ENCODE measurements around the gene SLC25A42. TPM values are rescaled to one million over a fixed set of nuclear protein-coding genes. Genes with fewer than 3 reads are reported as not detected.

The SLC25A42 gene
- total and polyA plus RNA-seq, 2 of the 13 experiments (the other 11 are each of a cell fraction or from before 2014, with no cell fraction given): 12.8 to 18.3 TPM

DNA sequence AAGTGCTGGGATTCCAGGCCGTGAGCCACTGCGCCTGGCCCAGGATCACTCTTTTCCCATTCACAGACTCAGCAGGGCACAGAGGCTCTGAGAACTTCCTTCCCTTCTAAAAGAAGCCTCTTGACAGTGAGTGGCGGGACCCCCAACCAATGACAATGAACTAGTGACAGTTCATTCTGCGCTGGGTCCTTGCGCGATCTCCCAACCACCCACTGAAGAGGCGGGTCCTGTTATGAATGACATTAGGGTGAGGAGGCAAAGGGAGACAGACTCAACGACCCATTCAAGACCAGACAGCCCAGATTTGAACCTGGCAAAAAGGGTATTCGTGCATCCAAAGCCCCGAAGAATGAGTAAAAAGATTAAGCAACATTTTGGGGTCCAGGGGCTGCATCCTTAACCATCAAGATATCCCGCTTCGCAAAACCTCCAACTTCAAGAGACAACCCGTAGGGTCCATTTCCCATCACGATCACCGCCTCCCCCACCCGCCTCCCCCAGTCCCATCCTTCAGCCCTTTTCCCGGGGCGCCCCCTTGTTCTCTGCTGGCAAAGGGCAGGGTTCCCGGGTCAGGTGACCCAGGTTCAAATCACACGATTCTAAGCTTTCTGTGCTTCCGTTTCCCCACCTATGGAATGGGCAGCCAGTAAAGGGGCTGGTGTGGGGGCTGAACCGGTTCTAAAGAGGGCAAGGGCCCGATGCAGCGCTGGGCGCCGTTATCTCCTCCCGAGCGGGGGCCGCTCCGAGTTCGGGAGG, 31.2 kb upstream of the SLC25A42 start:
- POLR2A ChIA-PET: no interaction called here
- peak; percentile 79 for FAIRE-seq
- TF ChIP-seq TBX3 (IDR thresholded peaks at IDR 0.05; ENCODE audit: borderline replicate concordance) (no peak), TEAD3 (CRISPR knock-in tag; optimal IDR thresholded peaks at IDR 0.05; ENCODE audit: borderline replicate concordance) (peak; percentile 8), YEATS2 (CRISPR knock-in tag; IDR thresholded peaks at IDR 0.05; ENCODE audit: borderline replicate concordance) (0 out of 2 replicates have a peak, but pooled peaks have one; percentile 23), TGIF2 (CRISPR knock-in tag; IDR thresholded peaks at IDR 0.05) (peak; percentile 65), KAT8 (CRISPR knock-in tag; IDR thresholded peaks at IDR 0.05) (0 out of 2 replicates have a peak, but pooled peaks have one; percentile 20), MTA1 (CRISPR knock-in tag; IDR thresholded peaks at IDR 0.05; ENCODE audit: borderline replicate concordance) (0 out of 2 replicates have a peak, but pooled peaks have one; percentile 27), TMF1 (CRISPR knock-in tag; IDR thresholded peaks at IDR 0.05; ENCODE audit: low read depth) (peak; percentile 29; the same call in 1 of the 2 replicates), NRL (CRISPR knock-in tag; IDR thresholded peaks at IDR 0.05; ENCODE audit: borderline replicate concordance) (peak; percentile 39; the same call in 1 of the 2 replicates), SNAPC2 (CRISPR knock-in tag; IDR thresholded peaks at IDR 0.05) (no peak), NFYB (CRISPR knock-in tag; IDR thresholded peaks at IDR 0.05) (peak; percentile 82), KMT2B (CRISPR knock-in tag; IDR thresholded peaks at IDR 0.05) (0 out of 2 replicates have a peak, but pooled peaks have one; percentile 28), NFYC (CRISPR knock-in tag; IDR thresholded peaks at IDR 0.05) (peak; percentile 76)
- TF ChIP-seq, protein P1, sequence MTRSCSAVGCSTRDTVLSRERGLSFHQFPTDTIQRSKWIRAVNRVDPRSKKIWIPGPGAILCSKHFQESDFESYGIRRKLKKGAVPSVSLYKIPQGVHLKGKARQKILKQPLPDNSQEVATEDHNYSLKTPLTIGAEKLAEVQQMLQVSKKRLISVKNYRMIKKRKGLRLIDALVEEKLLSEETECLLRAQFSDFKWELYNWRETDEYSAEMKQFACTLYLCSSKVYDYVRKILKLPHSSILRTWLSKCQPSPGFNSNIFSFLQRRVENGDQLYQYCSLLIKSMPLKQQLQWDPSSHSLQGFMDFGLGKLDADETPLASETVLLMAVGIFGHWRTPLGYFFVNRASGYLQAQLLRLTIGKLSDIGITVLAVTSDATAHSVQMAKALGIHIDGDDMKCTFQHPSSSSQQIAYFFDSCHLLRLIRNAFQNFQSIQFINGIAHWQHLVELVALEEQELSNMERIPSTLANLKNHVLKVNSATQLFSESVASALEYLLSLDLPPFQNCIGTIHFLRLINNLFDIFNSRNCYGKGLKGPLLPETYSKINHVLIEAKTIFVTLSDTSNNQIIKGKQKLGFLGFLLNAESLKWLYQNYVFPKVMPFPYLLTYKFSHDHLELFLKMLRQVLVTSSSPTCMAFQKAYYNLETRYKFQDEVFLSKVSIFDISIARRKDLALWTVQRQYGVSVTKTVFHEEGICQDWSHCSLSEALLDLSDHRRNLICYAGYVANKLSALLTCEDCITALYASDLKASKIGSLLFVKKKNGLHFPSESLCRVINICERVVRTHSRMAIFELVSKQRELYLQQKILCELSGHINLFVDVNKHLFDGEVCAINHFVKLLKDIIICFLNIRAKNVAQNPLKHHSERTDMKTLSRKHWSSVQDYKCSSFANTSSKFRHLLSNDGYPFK (CRISPR knock-in tag; IDR thresholded peaks at IDR 0.05; ENCODE audit: borderline replicate concordance): 0 out of 2 replicates have a peak, but pooled peaks have one; percentile 28
- TF ChIP-seq, protein P2, sequence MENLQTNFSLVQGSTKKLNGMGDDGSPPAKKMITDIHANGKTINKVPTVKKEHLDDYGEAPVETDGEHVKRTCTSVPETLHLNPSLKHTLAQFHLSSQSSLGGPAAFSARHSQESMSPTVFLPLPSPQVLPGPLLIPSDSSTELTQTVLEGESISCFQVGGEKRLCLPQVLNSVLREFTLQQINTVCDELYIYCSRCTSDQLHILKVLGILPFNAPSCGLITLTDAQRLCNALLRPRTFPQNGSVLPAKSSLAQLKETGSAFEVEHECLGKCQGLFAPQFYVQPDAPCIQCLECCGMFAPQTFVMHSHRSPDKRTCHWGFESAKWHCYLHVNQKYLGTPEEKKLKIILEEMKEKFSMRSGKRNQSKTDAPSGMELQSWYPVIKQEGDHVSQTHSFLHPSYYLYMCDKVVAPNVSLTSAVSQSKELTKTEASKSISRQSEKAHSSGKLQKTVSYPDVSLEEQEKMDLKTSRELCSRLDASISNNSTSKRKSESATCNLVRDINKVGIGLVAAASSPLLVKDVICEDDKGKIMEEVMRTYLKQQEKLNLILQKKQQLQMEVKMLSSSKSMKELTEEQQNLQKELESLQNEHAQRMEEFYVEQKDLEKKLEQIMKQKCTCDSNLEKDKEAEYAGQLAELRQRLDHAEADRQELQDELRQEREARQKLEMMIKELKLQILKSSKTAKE (CRISPR knock-in tag; IDR thresholded peaks at IDR 0.05; ENCODE audit: borderline replicate concordance): no peak
- TF ChIP-seq, protein P3, sequence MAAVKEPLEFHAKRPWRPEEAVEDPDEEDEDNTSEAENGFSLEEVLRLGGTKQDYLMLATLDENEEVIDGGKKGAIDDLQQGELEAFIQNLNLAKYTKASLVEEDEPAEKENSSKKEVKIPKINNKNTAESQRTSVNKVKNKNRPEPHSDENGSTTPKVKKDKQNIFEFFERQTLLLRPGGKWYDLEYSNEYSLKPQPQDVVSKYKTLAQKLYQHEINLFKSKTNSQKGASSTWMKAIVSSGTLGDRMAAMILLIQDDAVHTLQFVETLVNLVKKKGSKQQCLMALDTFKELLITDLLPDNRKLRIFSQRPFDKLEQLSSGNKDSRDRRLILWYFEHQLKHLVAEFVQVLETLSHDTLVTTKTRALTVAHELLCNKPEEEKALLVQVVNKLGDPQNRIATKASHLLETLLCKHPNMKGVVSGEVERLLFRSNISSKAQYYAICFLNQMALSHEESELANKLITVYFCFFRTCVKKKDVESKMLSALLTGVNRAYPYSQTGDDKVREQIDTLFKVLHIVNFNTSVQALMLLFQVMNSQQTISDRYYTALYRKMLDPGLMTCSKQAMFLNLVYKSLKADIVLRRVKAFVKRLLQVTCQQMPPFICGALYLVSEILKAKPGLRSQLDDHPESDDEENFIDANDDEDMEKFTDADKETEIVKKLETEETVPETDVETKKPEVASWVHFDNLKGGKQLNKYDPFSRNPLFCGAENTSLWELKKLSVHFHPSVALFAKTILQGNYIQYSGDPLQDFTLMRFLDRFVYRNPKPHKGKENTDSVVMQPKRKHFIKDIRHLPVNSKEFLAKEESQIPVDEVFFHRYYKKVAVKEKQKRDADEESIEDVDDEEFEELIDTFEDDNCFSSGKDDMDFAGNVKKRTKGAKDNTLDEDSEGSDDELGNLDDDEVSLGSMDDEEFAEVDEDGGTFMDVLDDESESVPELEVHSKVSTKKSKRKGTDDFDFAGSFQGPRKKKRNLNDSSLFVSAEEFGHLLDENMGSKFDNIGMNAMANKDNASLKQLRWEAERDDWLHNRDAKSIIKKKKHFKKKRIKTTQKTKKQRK (IDR thresholded peaks at IDR 0.05; ENCODE audit: low read length): no peak

More for the DNA sequence above, 31.2 kb upstream of the SLC25A42 start:
- H3K36me3 ChIP-seq (replicated peaks in 1 of 2; ENCODE audit: control insufficient read depth in 1 of 2, insufficient read depth in 2 of 2, low read length in 2 of 2): peaks cover 8 to 31% of the 10 kb centered on the region in 2 experiments
- peak overlapping the region; percentile 98 for H3K27ac ChIP-seq (ENCODE audit: extremely low read length, insufficient read depth, low read length)
- ATAC-seq: peak; percentile 74
- H3K9ac ChIP-seq (ENCODE audit: insufficient read depth, low read depth, low read length): peak overlapping the region; percentile 94
- intact Hi-C loops (cut with micrococcal nuclease; ENCODE audit: unreplicated experiment): loop anchor here (2.0 kb wide), 1 partner anchor 30 kb away; the partner anchor contains the start of gene SLC25A42
- peak; percentile 80 for DNase-seq (ENCODE audit: low spot score)
- H3K79me2 ChIP-seq (ENCODE audit: insufficient read depth, low read length): peaks cover 50% of the 10 kb centered on the region
- H3K9me3 ChIP-seq (ENCODE audit: low read length): no peaks in the 10 kb centered on the region
- H3K4me1 ChIP-seq (ENCODE audit: insufficient read depth, low read length): peaks cover 41% of the 10 kb centered on the region
- peaks cover 7% of the 10 kb centered on the region; the same call in 1 of the 2 replicates for H4K20me1 ChIP-seq (ENCODE audit: insufficient read depth, low read length)
- WGBS (ENCODE audit: low lambda C conversion rate): 21% methylated on average over 21 of the region's 31 CpGs
- no TSS peak for BruUV-seq (replicated peaks)
- H3K4me3 ChIP-seq (replicated peaks in 1 of 3; ENCODE audit: insufficient read depth in 1 of 3, low read depth in 2 of 3, low read length in 3 of 3): peak overlapping the region; percentile 91 to 98 (median 93)
- in situ Hi-C loops (cut with HindIII; ENCODE audit: extremely low pct_ligation_motif_present, low pct_unique_long_range_greater_than_20kb): no loop called here
- CTCF ChIA-PET (ENCODE audit: low intra/inter-chr PET ratio, low total read pairs): no interaction called here
- peak overlapping the region; percentile 95 for H3K4me2 ChIP-seq (ENCODE audit: low read depth, low read length)
- no peak overlapping the region for H2AFZ ChIP-seq (ENCODE audit: low read length)
- no peaks in the 10 kb centered on the region; a peak in 1 of 5 replicates for H3K27me3 ChIP-seq (ENCODE audit: control insufficient read depth in 1 of 2, insufficient read depth in 2 of 2, low read length in 2 of 2)

All from HepG2 (cell line).